ENCODE results near the gene DIAPH2.

- TF ChIP-seq CTCF (IDR thresholded peaks at IDR 0.05) (no peak), POLR2A (IDR thresholded peaks at IDR 0.05) (no peak)
Observed at GRCh38 chrX:97447306-97447705, 762.7 kb downstream of the DIAPH2 start.

Measured in breast epithelium (tissue), 3 donors.